AG10803 (cell line): ENCODE measurements around the gene CHD2.
"Not testable (repeated sequence)": the region's sequence is repeated elsewhere in the genome, so short reads cannot be mapped to it uniquely, and the experiment has no call there.

Source experiments
- DNase-seq: peaks from one replicate; pipeline ENCODE4 v3.0.0; 2010; ENCODE audit warnings: low read depth
- H3K4me3 ChIP-seq: 2 replicates; pipeline ENCODE4 v1.5.1; 2011; ENCODE audit warnings: mild to moderate bottlenecking, low read length, control low read depth
- TF ChIP-seq, protein P1 (sequence below): conservative IDR thresholded peaks from 2 replicates; pipeline ENCODE4 v1.5.1; 2011; ENCODE audit warnings: mild to moderate bottlenecking, low read length, control low read depth, inconsistent platforms

CHD2 gene

DNA sequence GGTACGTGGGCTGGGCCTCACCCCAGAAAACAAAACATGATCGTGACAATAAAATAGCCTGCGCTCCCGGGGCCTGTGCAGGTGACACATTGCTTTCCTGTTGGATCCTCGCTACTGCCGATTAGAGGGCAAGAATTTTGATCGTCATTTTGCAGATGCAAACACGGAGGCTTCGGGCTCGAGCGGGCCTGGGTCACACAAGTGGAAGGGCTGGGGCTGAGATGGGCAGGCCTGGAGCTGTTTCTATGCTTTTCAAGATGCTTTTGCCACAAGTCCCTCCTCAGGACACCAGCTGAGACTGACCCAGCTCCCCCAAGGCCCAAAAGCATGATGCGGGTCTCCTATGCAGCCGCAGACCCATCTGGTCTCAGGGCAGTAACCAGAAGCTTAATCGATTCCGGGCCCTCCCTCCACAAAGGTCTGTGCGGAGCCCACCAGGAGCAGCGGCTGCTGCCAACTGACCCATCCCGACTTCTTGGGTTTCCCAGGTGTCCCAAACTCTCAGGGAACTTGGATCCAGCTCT is 158.8 kb downstream of the CHD2 start:
- TF ChIP-seq, protein P1, sequence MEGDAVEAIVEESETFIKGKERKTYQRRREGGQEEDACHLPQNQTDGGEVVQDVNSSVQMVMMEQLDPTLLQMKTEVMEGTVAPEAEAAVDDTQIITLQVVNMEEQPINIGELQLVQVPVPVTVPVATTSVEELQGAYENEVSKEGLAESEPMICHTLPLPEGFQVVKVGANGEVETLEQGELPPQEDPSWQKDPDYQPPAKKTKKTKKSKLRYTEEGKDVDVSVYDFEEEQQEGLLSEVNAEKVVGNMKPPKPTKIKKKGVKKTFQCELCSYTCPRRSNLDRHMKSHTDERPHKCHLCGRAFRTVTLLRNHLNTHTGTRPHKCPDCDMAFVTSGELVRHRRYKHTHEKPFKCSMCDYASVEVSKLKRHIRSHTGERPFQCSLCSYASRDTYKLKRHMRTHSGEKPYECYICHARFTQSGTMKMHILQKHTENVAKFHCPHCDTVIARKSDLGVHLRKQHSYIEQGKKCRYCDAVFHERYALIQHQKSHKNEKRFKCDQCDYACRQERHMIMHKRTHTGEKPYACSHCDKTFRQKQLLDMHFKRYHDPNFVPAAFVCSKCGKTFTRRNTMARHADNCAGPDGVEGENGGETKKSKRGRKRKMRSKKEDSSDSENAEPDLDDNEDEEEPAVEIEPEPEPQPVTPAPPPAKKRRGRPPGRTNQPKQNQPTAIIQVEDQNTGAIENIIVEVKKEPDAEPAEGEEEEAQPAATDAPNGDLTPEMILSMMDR = no peak
- no peak overlapping the region for H3K4me3 ChIP-seq
- no peak for DNase-seq

DNA sequence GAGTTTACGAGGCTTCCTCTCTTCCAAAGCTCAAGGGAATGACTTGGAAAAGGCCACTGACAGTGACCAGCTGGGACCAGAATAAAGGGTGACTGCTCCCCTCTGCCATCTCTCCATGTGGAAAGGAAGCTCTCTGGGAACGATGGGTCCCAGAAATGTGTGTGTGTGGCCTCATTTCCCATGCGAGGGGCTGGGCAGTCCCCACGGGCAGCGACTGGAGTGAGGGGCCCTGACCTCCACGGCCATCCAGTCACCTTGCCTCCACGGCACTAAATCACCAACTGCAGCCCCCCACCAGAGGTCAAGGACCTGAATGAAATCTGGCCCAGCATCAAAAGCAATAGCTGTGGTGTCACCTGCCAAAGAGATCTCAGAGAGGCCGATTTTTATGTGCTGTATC is 159.3 kb downstream of the CHD2 start:
- H3K4me3 ChIP-seq = no peak overlapping the region
- TF ChIP-seq, protein P1 = no peak
- no peak for DNase-seq

DNA sequence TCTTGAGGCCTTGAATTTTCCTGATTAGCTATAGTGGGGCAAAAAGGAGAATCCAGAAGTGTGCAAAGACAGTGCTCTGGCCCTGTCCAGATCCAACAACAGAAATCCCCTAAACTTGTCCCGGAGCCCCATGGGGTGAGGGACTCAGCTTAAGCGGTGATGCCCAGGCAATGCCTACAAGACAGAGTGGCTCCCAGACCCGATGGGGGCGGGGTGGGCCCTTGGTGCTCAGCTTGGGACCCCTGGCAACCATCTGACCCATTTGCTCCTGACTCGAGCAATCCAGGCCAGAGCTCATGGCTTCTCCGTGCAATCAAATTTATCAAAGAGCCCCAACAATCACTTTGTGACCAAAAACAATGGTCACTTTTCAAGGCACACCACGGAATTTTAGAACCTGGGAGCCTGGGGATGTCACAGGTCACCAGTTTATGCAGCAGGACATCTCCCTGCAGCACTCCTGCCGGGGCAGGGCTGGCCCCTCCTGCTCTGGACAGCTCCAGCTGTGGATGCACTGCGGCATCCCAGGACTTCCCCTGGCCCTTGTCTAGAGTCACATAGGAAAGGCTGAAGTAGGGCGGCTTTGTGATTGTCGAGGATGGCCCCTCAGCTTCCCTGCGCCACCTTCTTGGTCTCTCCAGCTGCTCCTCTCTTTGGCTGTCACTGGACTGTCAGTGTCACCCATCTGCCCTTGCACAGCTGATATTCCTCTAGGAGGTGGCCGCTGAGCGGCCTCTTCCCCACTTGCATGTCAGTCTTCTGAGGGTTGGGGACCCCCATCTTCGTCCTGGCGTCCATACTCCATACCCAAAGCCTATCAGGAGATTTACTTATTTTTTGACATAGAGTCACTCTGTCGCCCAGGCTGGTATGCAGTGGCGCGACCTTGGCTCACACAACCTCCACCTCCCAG is 160.5 kb downstream of the CHD2 start:
- no peak for DNase-seq
- TF ChIP-seq, protein P1 = no peak
- H3K4me3 ChIP-seq = no peak overlapping the region

DNA sequence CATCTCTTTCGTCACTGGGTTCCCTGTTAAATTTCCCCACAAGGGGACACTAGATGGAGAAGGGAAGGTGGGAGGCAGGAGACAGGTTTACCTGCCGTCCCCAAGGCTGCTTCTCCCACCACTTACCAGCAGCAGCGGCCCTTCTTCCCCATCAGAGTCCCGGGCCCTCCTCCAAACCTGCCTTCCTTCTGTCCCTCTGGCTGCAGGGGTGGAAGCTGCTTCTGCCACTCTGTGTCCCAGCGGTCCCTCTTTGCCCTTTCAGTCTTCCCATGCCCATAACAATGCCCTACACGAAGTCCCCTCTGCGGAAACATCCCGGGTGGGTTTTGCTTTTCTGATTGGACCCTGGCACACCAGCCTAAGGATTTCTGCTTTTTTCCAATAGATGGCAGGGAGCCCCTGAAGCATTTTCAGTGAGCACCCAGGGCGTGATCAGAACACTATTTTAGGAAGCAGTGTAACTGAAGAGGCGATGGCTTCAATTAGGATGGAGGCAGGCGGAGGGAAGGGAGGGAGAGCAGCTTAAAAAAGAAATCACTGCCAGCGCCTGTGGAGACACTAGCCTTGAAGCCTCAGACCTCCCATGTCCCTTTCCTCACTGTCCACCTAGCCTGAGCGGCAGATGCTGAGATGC is 162.6 kb downstream of the CHD2 start:
- H3K4me3 ChIP-seq, DNase-seq: not testable (repeated sequence)

DNA sequence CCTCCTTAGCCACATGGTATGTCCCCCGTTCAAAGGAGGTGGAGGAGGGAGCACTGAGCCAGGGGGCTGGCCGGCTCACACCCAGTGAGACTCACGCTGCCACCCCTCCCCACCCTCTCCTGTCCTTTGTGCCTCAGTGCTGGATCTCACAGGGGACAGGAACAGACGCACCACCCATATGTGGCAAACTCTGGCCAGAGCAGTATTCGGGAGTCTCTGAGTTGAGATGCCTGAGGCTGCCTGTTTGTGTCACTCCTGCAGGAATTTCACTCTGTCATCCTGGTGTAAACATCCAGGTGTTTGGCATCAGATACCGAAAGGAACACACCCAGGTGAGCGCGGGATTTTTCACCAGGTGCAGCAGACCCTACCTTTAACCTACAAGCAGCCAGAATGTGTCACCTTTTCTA is 163.1 kb downstream of the CHD2 start:
- TF ChIP-seq, protein P1 = no peak
- no peak for DNase-seq
- no peak overlapping the region for H3K4me3 ChIP-seq

DNA sequence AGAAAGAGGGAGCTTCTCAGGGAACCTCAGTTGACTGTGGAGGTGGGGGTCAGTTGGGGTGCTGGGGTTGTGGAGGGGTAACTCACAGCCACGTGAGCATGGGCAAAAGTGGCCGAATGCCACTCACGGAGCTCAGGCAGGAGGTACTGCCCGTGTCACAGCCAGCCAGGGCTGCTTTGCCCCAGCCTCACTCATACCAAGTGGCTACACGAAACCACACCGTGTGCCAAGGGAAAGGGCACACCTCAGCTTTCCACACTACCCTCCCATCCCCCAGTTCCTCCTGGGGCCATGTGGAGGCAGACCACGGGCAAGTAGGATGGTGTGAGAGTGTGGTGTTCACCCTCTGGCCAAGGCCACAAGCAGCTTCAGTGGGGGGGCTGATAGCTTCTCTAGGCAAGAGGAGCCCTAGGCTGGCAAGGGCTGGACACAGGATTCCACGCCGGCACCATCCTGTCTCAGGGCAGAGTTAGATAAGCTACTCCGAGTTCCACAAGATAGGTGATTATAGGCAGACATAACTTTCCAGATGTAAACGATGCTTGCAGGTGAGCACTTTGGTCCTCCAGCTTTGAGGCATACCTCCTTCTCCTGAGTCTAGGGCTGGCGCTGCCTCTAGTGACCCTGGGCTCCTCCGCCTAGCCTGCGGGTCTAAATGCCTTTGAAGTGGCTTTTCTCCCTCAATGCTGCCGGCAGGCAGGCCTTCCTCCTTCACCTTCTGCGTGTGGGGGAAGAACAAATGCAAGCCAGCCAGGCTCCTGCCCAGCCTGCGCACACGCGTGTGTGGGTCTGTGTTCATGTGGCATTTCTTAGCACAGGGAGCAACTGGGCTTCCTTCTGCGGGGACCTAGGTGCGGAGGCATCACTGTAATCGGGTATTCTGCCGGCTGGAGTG is 163.9 kb downstream of the CHD2 start:
- H3K4me3 ChIP-seq = no peak overlapping the region
- DNase-seq = no peak
- TF ChIP-seq, protein P1 = no peak

DNA sequence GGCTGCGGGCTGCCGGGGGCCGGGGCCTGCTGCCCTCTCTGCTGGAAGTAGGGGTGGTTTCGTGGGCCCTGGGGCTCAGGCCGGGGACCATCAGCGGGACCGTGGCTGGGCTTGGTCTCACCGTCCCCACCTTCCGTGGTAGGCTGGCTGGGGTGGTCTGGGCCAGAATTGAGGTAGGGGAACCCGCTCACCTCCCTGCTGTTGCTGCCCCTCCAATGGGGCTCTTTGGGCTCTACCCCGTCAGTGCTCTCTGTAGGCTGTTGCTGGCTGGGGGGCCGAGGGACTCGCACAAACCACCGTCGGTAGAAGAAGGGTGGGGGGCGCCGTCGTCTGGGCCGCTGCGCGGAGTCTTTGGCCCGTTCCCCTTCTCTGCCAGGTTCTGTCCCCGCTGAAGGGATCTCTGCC is 165.5 kb downstream of the CHD2 start:
- no peak for DNase-seq
- H3K4me3 ChIP-seq = no peak overlapping the region
- TF ChIP-seq, protein P1 = no peak
